ENCODE data around the gene KMT5B.
"Not testable (repeated sequence)": the region's sequence is repeated elsewhere in the genome, so short reads cannot be mapped to it uniquely, and the experiment has no call there.

Gene KMT5B

GRCh38 chr11:68213135-68213515 lies at the start of gene KMT5B:
TSS of gene KMT5B (minus strand) at chr11:68213296. CDS start at chr11:68190076, 23,220 bp downstream.
- DNase-seq = peak in 1 of 2 donors; percentile 44

- DNase-seq = no peak
Observed at GRCh38 chr11:68262544-68262827, 49.4 kb upstream of the KMT5B start.

- no peak for DNase-seq
Observed at GRCh38 chr11:68261749-68262543, 48.9 kb upstream of the KMT5B start.

GRCh38 chr11:68261006-68261405 lies 47.9 kb upstream of the KMT5B start:
- no peak for DNase-seq

GRCh38 chr11:68260484-68260883 lies 47.4 kb upstream of the KMT5B start:
- no peak for DNase-seq

GRCh38 chr11:68259122-68259959 lies 46.2 kb upstream of the KMT5B start:
- DNase-seq = no peak

- DNase-seq = no peak
Observed at GRCh38 chr11:68258363-68258765, 45.3 kb upstream of the KMT5B start.

- DNase-seq = peak; percentile 70 to 98
Observed at GRCh38 chr11:68257477-68258362, 44.6 kb upstream of the KMT5B start.

GRCh38 chr11:68256331-68256741 lies 43.2 kb upstream of the KMT5B start:
- DNase-seq = no peak

- DNase-seq = no peak
Observed at GRCh38 chr11:68255526-68255925, 42.4 kb upstream of the KMT5B start.

GRCh38 chr11:68254421-68254820 lies 41.3 kb upstream of the KMT5B start:
- DNase-seq = no peak

GRCh38 chr11:68251765-68252164 lies 38.7 kb upstream of the KMT5B start:
- DNase-seq = peak; percentile 21 to 46

GRCh38 chr11:68244912-68245311 lies 31.8 kb upstream of the KMT5B start:
- DNase-seq = not testable (repeated sequence)

- DNase-seq = not testable (repeated sequence)
Observed at GRCh38 chr11:68243847-68244246, 30.8 kb upstream of the KMT5B start.

GRCh38 chr11:68242616-68243015 lies 29.5 kb upstream of the KMT5B start:
- DNase-seq = no peak

GRCh38 chr11:68231621-68232020 lies 18.5 kb upstream of the KMT5B start:
- no peak for DNase-seq

- no peak for DNase-seq
Observed at GRCh38 chr11:68229601-68230000, 16.5 kb upstream of the KMT5B start.

GRCh38 chr11:68226421-68226820 lies 13.3 kb upstream of the KMT5B start:
- no peak for DNase-seq

- DNase-seq = no peak
Observed at GRCh38 chr11:68224606-68225005, 11.5 kb upstream of the KMT5B start.

- DNase-seq = no peak
Observed at GRCh38 chr11:68223275-68223674, 10.2 kb upstream of the KMT5B start.

GRCh38 chr11:68221406-68221805 lies 8.3 kb upstream of the KMT5B start:
- DNase-seq = no peak

GRCh38 chr11:68216171-68216938 lies 3.3 kb upstream of the KMT5B start:
- DNase-seq = no peak
